ENCODE results near the gene MAPK8. TPM values are rescaled to one million over a fixed set of nuclear protein-coding genes. Genes with fewer than 3 reads are reported as not detected.
A peak's percentile ranks its signal among the peaks of the same experiment; 100 is the strongest.

The MAPK8 gene
- total and polyA plus RNA-seq, 9 of the 15 experiments (the other 6 are each of a cell fraction or from before 2014, with no cell fraction given) = 6.4 to 159 (median 71.0) TPM

- no peak for TF ChIP-seq HMG20B (CRISPR knock-in tag; IDR thresholded peaks at IDR 0.05)
- TF ChIP-seq HMGN3 (IDR thresholded peaks at IDR 0.05; ENCODE audit: borderline replicate concordance, extremely low read depth, insufficient read length, low read depth, low read length) = no peak
- TF ChIP-seq, protein P1, sequence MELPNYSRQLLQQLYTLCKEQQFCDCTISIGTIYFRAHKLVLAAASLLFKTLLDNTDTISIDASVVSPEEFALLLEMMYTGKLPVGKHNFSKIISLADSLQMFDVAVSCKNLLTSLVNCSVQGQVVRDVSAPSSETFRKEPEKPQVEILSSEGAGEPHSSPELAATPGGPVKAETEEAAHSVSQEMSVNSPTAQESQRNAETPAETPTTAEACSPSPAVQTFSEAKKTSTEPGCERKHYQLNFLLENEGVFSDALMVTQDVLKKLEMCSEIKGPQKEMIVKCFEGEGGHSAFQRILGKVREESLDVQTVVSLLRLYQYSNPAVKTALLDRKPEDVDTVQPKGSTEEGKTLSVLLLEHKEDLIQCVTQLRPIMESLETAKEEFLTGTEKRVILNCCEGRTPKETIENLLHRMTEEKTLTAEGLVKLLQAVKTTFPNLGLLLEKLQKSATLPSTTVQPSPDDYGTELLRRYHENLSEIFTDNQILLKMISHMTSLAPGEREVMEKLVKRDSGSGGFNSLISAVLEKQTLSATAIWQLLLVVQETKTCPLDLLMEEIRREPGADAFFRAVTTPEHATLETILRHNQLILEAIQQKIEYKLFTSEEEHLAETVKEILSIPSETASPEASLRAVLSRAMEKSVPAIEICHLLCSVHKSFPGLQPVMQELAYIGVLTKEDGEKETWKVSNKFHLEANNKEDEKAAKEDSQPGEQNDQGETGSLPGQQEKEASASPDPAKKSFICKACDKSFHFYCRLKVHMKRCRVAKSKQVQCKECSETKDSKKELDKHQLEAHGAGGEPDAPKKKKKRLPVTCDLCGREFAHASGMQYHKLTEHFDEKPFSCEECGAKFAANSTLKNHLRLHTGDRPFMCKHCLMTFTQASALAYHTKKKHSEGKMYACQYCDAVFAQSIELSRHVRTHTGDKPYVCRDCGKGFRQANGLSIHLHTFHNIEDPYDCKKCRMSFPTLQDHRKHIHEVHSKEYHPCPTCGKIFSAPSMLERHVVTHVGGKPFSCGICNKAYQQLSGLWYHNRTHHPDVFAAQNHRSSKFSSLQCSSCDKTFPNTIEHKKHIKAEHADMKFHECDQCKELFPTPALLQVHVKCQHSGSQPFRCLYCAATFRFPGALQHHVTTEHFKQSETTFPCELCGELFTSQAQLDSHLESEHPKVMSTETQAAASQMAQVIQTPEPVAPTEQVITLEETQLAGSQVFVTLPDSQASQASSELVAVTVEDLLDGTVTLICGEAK (IDR thresholded peaks at IDR 0.05) = 0 out of 2 replicates have a peak, but pooled peaks have one; percentile 21
- TF ChIP-seq, protein P1 (CRISPR knock-in tag; IDR thresholded peaks at IDR 0.05) = no peak
- TF ChIP-seq RBFOX2 (IDR thresholded peaks at IDR 0.05; ENCODE audit: low read depth, low read length) = no peak
- no peak for TF ChIP-seq ZNF717 (CRISPR knock-in tag; IDR thresholded peaks at IDR 0.05)
- no peak for TF ChIP-seq ZNF324 (CRISPR knock-in tag; IDR thresholded peaks at IDR 0.05)
- TF ChIP-seq HDGF (IDR thresholded peaks at IDR 0.05) = 0 out of 2 replicates have a peak, but pooled peaks have one; percentile 40
- no peak for TF ChIP-seq CBFA2T3 (IDR thresholded peaks at IDR 0.05)
- TF ChIP-seq ILF3 (IDR thresholded peaks at IDR 0.05; ENCODE audit: borderline replicate concordance) = no peak
- no peak for TF ChIP-seq EWSR1 (IDR thresholded peaks at IDR 0.05; ENCODE audit: borderline replicate concordance, low read depth, partially characterized antibody)
- TF ChIP-seq E2F4 (CRISPR knock-in tag; IDR thresholded peaks at IDR 0.05; ENCODE audit: low read depth) = no peak
- TF ChIP-seq ZNF140 (CRISPR knock-in tag; IDR thresholded peaks at IDR 0.05) = no peak
- no peak for TF ChIP-seq NCOA2 (IDR thresholded peaks at IDR 0.05; ENCODE audit: partially characterized antibody in 2 of 2)
- no peak for TF ChIP-seq NFE2 (IDR thresholded peaks at IDR 0.05; ENCODE audit: low read depth)
- no peak for TF ChIP-seq SIRT6 (IDR thresholded peaks at IDR 0.05; ENCODE audit: low read depth, low read length)
- TF ChIP-seq, protein P2, sequence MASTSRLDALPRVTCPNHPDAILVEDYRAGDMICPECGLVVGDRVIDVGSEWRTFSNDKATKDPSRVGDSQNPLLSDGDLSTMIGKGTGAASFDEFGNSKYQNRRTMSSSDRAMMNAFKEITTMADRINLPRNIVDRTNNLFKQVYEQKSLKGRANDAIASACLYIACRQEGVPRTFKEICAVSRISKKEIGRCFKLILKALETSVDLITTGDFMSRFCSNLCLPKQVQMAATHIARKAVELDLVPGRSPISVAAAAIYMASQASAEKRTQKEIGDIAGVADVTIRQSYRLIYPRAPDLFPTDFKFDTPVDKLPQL (IDR thresholded peaks at IDR 0.05; ENCODE audit: extremely low read depth, insufficient read length) = no peak
- no peak for TF ChIP-seq STAG1 (CRISPR knock-in tag; IDR thresholded peaks at IDR 0.05; ENCODE audit: borderline replicate concordance)
- TF ChIP-seq NR2C1 (IDR thresholded peaks at IDR 0.05) = no peak
- TF ChIP-seq NR2C1 (tag; IDR thresholded peaks at IDR 0.05) = no peak
Measured at GRCh38 chr10:48474765-48475365, 168.4 kb downstream of the MAPK8 start (continued).

All from K562 (cell line).